OCI-LY1 (cell line): ENCODE measurements around the gene CARD14.
A peak's percentile ranks its signal among the peaks of the same experiment; 100 is the strongest.

Source experiments
- H2AFZ ChIP-seq: fragments of 200-600 bp; sonication (generic), shearing (Covaris generic); 2 replicates; pipeline ENCODE4 v1.6.0; 2014; ENCODE audit warnings: antibody characterized with exemption, mild to moderate bottlenecking, low read length
- H3F3A ChIP-seq: fragments of 200-600 bp; sonication (generic), shearing (Covaris generic); 2 replicates; pipeline ENCODE4 v1.6.0; 2014; ENCODE audit warnings: mild to moderate bottlenecking, antibody characterized with exemption, low read length, moderate library complexity; ENCODE audit not compliant: insufficient read depth
- H3K27ac ChIP-seq: fragments of 200-600 bp; sonication (generic); 2 replicates; pipeline ENCODE4 v1.5.1; 2014; ENCODE audit warnings: low read length, mixed run types, mild to moderate bottlenecking, low read depth; ENCODE audit not compliant: poor library complexity, severe bottlenecking
- H3K27me3 ChIP-seq: fragments of 200-600 bp; sonication (generic); 2 replicates; pipeline ENCODE4 v1.6.0; 2014; ENCODE audit warnings: antibody characterized with exemption, mild to moderate bottlenecking, low read length, moderate library complexity; ENCODE audit not compliant: insufficient read depth
- H3K36me3 ChIP-seq: fragments of 200-600 bp; sonication (generic); 2 replicates; pipeline ENCODE4 v1.6.1; 2014; ENCODE audit warnings: mild to moderate bottlenecking, antibody characterized with exemption, low read length, moderate library complexity, mixed read lengths; ENCODE audit not compliant: insufficient read depth
- H3K4me1 ChIP-seq: fragments of 200-600 bp; sonication (generic); 2 replicates; pipeline ENCODE4 v1.5.1; 2014; ENCODE audit warnings: mild to moderate bottlenecking, low read length, moderate library complexity; ENCODE audit not compliant: insufficient read depth, severe bottlenecking
- H3K4me2 ChIP-seq: fragments of 200-600 bp; sonication (generic), shearing (Covaris generic); 2 replicates; pipeline ENCODE4 v1.6.1; 2014; ENCODE audit warnings: low read length
- H3K4me3 ChIP-seq: fragments of 200-600 bp; sonication (generic); 2 replicates; pipeline ENCODE4 v1.5.1; 2014; ENCODE audit warnings: low read length, low read depth, mild to moderate bottlenecking, mixed read lengths; ENCODE audit not compliant: poor library complexity, severe bottlenecking
- H3K79me2 ChIP-seq: fragments of 200-600 bp; shearing (Covaris generic); 2 replicates; pipeline ENCODE4 v1.6.1; 2016; ENCODE audit warnings: mixed run types, low read length, mixed read lengths; ENCODE audit not compliant: insufficient read depth
- H3K9ac ChIP-seq: fragments of 200-600 bp; sonication (generic), shearing (Covaris generic); 2 replicates; pipeline ENCODE4 v1.6.1; 2014; ENCODE audit warnings: mild to moderate bottlenecking, low read length, mixed read lengths
- H3K9me2 ChIP-seq: fragments of 200-600 bp; sonication (generic), shearing (Covaris generic); 2 replicates; pipeline ENCODE4 v1.6.1; 2014; ENCODE audit warnings: low read depth, mild to moderate bottlenecking, low read length, mixed read lengths
- H3K9me3 ChIP-seq: fragments of 200-600 bp; shearing (Covaris generic); 2 replicates; pipeline ENCODE4 v1.6.1; 2014; ENCODE audit warnings: low read length, mixed read lengths
- H4K20me1 ChIP-seq: fragments of 200-600 bp; sonication (generic), shearing (Covaris generic); 2 replicates; pipeline ENCODE4 v1.6.0; 2016; ENCODE audit warnings: mild to moderate bottlenecking, low read length; ENCODE audit not compliant: insufficient read depth
- CTCF ChIP-seq: fragments of 200-600 bp; sonication (generic), shearing (Covaris generic); IDR thresholded peaks from 2 replicates; pipeline ENCODE4 v1.5.1; 2017; ENCODE audit warnings: mild to moderate bottlenecking, antibody characterized with exemption, low read length, moderate library complexity, mixed read lengths
- EZH2 ChIP-seq: fragments of 200-600 bp; sonication (generic), shearing (Covaris generic); IDR thresholded peaks from 2 replicates; pipeline ENCODE4 v1.8.0; 2017; ENCODE audit warnings: borderline replicate concordance, mixed run types, mild to moderate bottlenecking, antibody characterized with exemption, low read length, moderate library complexity, mixed read lengths

CARD14 gene

GRCh38 chr17:80217703-80218362, 48.0 kb downstream of the CARD14 start:
- no peaks in the 10 kb centered on the region; the same call in 1 of the 2 replicates for H3F3A ChIP-seq
- no peaks in the 10 kb centered on the region for H3K9me2 ChIP-seq
- H3K9ac ChIP-seq, result no peak overlapping the region
- H3K36me3 ChIP-seq, result no peaks in the 10 kb centered on the region
- TF ChIP-seq EZH2 (no peak), CTCF (no peak)
- no peak overlapping the region for H3K4me3 ChIP-seq
- H3K4me2 ChIP-seq, result no peak overlapping the region
- H4K20me1 ChIP-seq, result no peaks in the 10 kb centered on the region
- no peaks in the 10 kb centered on the region for H3K9me3 ChIP-seq
- peaks cover 16% of the 10 kb centered on the region for H3K4me1 ChIP-seq
- H3K27ac ChIP-seq, result no peak overlapping the region
- no peaks in the 10 kb centered on the region for H3K79me2 ChIP-seq
- H2AFZ ChIP-seq, result no peak overlapping the region
- peaks cover 23% of the 10 kb centered on the region; the same call in 1 of the 2 replicates for H3K27me3 ChIP-seq

- Histone ChIP-seq H2AFZ (no peak overlapping the region), H4K20me1 (no peaks in the 10 kb centered on the region), H3K4me2 (no peak overlapping the region), H3K4me1 (peaks cover 16% of the 10 kb centered on the region), H3K9ac (no peak overlapping the region), H3F3A (no peaks in the 10 kb centered on the region; the same call in 1 of the 2 replicates), H3K36me3 (no peaks in the 10 kb centered on the region), H3K4me3 (no peak overlapping the region), H3K79me2 (no peaks in the 10 kb centered on the region), H3K9me2 (no peaks in the 10 kb centered on the region), H3K27me3 (peaks cover 23% of the 10 kb centered on the region; the same call in 1 of the 2 replicates), H3K27ac (no peak overlapping the region), H3K9me3 (no peaks in the 10 kb centered on the region)
- TF ChIP-seq EZH2 (no peak), CTCF (no peak)
These were observed 48.6 kb downstream of the CARD14 start for GRCh38 chr17:80218391-80218790.

GRCh38 chr17:80219013-80219762, 49.4 kb downstream of the CARD14 start:
- Histone ChIP-seq H3F3A (no peaks in the 10 kb centered on the region; the same call in 1 of the 2 replicates), H3K4me3 (peak overlapping the region; percentile 50), H3K27me3 (peaks cover 26% of the 10 kb centered on the region; the same call in 1 of the 2 replicates), H3K9me3 (no peaks in the 10 kb centered on the region), H3K9me2 (no peaks in the 10 kb centered on the region), H3K79me2 (no peaks in the 10 kb centered on the region), H3K9ac (no peak overlapping the region), H3K36me3 (no peaks in the 10 kb centered on the region), H4K20me1 (no peaks in the 10 kb centered on the region), H3K27ac (no peak overlapping the region), H3K4me1 (peaks cover 16% of the 10 kb centered on the region), H2AFZ (no peak overlapping the region), H3K4me2 (peak overlapping the region; percentile 57; the same call in 1 of the 2 replicates)
- TF ChIP-seq CTCF, result no peak
- TF ChIP-seq EZH2, result no peak
